Measurements from ENCODE around the gene JPT1. TPM values are rescaled to one million over a fixed set of nuclear protein-coding genes. Genes with fewer than 3 reads are reported as not detected.

JPT1 gene
- total RNA-seq, 1 experiment from 2014 or later = 341 TPM

DNA sequence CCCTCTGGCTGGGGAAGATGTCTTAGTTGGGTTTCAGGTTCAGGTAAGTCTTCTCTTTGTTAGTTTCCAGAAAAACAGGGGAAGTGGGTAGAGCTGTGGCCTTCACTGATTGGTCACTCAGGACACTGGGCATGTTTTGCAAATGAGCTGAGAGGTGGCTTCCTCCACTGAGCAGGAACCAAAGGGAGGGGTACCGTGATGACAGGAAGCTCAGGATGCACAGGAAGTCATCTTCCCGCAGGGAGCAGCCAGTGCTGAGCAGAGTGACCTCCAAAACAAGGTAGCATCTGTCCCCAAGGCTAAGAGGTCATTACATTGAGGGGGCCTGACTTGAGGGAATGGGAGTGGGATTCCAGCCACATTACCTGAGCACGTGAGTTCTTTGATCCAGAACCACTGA is 28.3 kb downstream of the JPT1 start:
- H3K27ac Mint-ChIP-seq = peak overlapping the region; percentile 84
- ChIA-PET CTCF (interaction anchor here (0.6 to 2.3 kb wide), 6 partner anchors 13 to 285 kb away, joined by 3 to 27 read pairs (median 5); no protein-coding TSS in a partner anchor), POLR2A (interaction anchor here (0.8 to 1.4 kb wide), 2 partner anchors 12 to 17 kb away, joined by 3 read pairs; partner anchors contain the start of gene ARMC7)
- H3K27me3 Mint-ChIP-seq (ENCODE audit: low read depth) = no peaks in the 10 kb centered on the region
- TF ChIP-seq GTF2I (CRISPR knock-in tag; conservative IDR thresholded peaks at IDR 0.05) = no peak
- TF ChIP-seq PRDM15 (CRISPR knock-in tag; IDR thresholded peaks at IDR 0.05) = no peak
- TF ChIP-seq CREM (CRISPR knock-in tag; IDR thresholded peaks at IDR 0.05) = no peak
- TF ChIP-seq FOXJ3 (CRISPR knock-in tag; IDR thresholded peaks at IDR 0.05; ENCODE audit: borderline replicate concordance) = no peak
- DNase-seq (ENCODE audit: low spot score) = no peak
- H3K36me3 Mint-ChIP-seq = peaks cover 12% of the 10 kb centered on the region
- peaks cover 18% of the 10 kb centered on the region for H3K4me1 Mint-ChIP-seq
- ATAC-seq = no peak; the same call in 1 of the 2 replicates
- no peaks in the 10 kb centered on the region for H3K9me3 Mint-ChIP-seq
- H3K4me3 Mint-ChIP-seq = no peak overlapping the region

DNA sequence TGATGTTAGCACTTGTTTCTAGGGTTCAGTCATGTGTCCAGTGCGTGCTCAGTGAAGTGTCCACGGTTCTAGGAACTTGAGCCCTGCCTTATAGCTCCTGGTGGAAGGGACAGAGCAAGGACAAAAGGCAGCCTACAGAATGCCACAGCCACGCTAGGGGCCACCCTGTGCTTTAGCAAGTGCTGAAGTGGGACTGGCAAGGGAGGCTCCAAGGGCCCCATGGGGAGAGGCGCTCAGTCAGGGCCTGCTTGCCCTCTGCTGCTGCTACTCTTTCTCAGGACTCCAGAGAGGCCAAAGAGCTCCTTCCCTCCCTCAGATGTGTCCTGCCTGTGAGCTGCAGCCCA is 29.5 kb downstream of the JPT1 start:
- CTCF ChIA-PET = interaction anchor here (1.4 to 2.3 kb wide), 4 partner anchors 12 to 146 kb away, joined by 5 to 27 read pairs (median 6); partner anchors contain the start of gene MIF4GD
- DNase-seq (ENCODE audit: low spot score) (no peak), ATAC-seq (no peak)
- no peak overlapping the region for H3K4me3 Mint-ChIP-seq
- H3K4me1 Mint-ChIP-seq = peaks cover 13% of the 10 kb centered on the region
- no peaks in the 10 kb centered on the region for H3K9me3 Mint-ChIP-seq
- H3K27ac Mint-ChIP-seq = peak overlapping the region; percentile 23; the same call in 1 of the 2 replicates
- H3K27me3 Mint-ChIP-seq (ENCODE audit: low read depth) = no peaks in the 10 kb centered on the region
- peaks cover 11% of the 10 kb centered on the region; the same call in 1 of the 2 replicates for H3K36me3 Mint-ChIP-seq
- TF ChIP-seq ZNF396 (CRISPR knock-in tag; IDR thresholded peaks at IDR 0.05; ENCODE audit: borderline replicate concordance) (no peak), OVOL2 (CRISPR knock-in tag; IDR thresholded peaks at IDR 0.05; ENCODE audit: borderline replicate concordance) (no peak), ZNF281 (CRISPR knock-in tag; IDR thresholded peaks at IDR 0.05) (no peak), ZNF671 (CRISPR knock-in tag; IDR thresholded peaks at IDR 0.05) (no peak)
- POLR2A ChIA-PET = interaction anchor here (1.0 kb wide), 1 partner anchor 15 kb away, joined by 4 read pairs; the partner anchor contains the start of gene ARMC7

DNA sequence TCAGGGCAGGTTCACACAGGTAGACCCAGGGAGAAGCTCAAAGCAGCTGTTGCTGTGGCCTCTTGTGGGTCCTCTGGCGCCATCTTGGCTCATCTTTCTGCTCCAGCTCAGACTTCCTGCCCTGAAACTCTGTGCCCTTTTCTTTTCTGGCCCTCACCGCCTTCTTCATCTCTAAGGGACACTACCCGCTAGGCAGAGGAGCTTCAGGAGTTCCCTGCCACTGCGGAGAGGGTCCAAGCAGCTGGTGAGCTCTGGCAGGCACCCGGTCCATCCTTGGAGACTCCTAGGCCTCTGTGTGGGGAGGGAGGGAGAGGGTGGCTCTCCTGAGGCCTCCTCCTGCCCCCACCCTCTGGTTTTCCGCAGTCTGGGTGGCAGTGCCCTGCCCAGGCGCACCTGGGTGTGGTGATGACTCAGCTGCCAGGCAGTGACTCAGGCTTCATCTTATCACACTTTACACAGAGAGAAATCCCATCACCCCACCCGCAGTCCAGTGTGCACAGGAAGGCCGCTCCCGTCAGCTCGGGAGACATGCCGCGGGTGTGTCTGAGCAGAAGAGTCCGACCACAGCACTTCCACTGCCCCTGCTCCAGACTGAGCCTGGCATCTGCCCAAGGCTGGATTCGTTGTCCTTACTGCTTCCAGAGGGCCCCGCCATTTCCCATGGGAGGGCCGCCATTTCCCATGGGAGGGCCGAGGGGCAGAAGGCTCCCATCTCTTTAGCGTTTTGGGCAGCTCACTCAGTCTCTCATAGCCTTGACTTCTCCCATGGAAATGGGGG is 30.1 kb downstream of the JPT1 start:
- no peak for TF ChIP-seq KAT7 (CRISPR knock-in tag; IDR thresholded peaks at IDR 0.05; ENCODE audit: borderline replicate concordance)
- TF ChIP-seq MXD4 (CRISPR knock-in tag; IDR thresholded peaks at IDR 0.05; ENCODE audit: borderline replicate concordance) = no peak
- TF ChIP-seq ZNF425 (CRISPR knock-in tag; conservative IDR thresholded peaks at IDR 0.05) = no peak
- TF ChIP-seq JAZF1 (CRISPR knock-in tag; IDR thresholded peaks at IDR 0.05) = no peak
- TF ChIP-seq, protein P1, sequence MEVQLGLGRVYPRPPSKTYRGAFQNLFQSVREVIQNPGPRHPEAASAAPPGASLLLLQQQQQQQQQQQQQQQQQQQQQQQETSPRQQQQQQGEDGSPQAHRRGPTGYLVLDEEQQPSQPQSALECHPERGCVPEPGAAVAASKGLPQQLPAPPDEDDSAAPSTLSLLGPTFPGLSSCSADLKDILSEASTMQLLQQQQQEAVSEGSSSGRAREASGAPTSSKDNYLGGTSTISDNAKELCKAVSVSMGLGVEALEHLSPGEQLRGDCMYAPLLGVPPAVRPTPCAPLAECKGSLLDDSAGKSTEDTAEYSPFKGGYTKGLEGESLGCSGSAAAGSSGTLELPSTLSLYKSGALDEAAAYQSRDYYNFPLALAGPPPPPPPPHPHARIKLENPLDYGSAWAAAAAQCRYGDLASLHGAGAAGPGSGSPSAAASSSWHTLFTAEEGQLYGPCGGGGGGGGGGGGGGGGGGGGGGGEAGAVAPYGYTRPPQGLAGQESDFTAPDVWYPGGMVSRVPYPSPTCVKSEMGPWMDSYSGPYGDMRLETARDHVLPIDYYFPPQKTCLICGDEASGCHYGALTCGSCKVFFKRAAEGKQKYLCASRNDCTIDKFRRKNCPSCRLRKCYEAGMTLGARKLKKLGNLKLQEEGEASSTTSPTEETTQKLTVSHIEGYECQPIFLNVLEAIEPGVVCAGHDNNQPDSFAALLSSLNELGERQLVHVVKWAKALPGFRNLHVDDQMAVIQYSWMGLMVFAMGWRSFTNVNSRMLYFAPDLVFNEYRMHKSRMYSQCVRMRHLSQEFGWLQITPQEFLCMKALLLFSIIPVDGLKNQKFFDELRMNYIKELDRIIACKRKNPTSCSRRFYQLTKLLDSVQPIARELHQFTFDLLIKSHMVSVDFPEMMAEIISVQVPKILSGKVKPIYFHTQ (CRISPR knock-in tag; IDR thresholded peaks at IDR 0.05) = no peak
- no peak for ATAC-seq
- DNase-seq (ENCODE audit: low spot score) = no peak
- H3K4me3 Mint-ChIP-seq = no peak overlapping the region
- peak overlapping the region; percentile 23; the same call in 1 of the 2 replicates for H3K27ac Mint-ChIP-seq
- H3K4me1 Mint-ChIP-seq = peaks cover 10% of the 10 kb centered on the region
- no peaks in the 10 kb centered on the region for H3K27me3 Mint-ChIP-seq (ENCODE audit: low read depth)
- CTCF ChIA-PET = interaction anchor here (1.0 to 2.3 kb wide), 5 partner anchors 11 to 147 kb away, joined by 4 to 26 read pairs (median 6); partner anchors contain the start of genes ARMC7 and MIF4GD
- H3K9me3 Mint-ChIP-seq = no peaks in the 10 kb centered on the region
- peaks cover 6% of the 10 kb centered on the region; the same call in 1 of the 2 replicates for H3K36me3 Mint-ChIP-seq
- POLR2A ChIA-PET = interaction anchor here (1.0 kb wide), 1 partner anchor 15 kb away, joined by 4 read pairs; the partner anchor contains the start of gene ARMC7
